Epithelial cell of esophagus (primary cell): Measurements from ENCODE around the gene NRP2.
A peak's percentile ranks its signal among the peaks of the same experiment; 100 is the strongest.

Experiments used
- DNase-seq: peaks from one replicate; pipeline ENCODE4 v3.0.0; 2010; ENCODE audit warnings: low read depth
- H3K4me3 ChIP-seq: 2 replicates; pipeline ENCODE4 v1.5.1; 2011; ENCODE audit warnings: mild to moderate bottlenecking, low read length, control low read depth
- TF ChIP-seq, protein P1 (sequence below): IDR thresholded peaks from 2 replicates; pipeline ENCODE4 v1.5.1; 2011; ENCODE audit warnings: low read depth, mild to moderate bottlenecking, low read length, control low read depth, inconsistent platforms; ENCODE audit not compliant: insufficient read depth; ENCODE audit errors: missing control alignments

The NRP2 gene

DNA sequence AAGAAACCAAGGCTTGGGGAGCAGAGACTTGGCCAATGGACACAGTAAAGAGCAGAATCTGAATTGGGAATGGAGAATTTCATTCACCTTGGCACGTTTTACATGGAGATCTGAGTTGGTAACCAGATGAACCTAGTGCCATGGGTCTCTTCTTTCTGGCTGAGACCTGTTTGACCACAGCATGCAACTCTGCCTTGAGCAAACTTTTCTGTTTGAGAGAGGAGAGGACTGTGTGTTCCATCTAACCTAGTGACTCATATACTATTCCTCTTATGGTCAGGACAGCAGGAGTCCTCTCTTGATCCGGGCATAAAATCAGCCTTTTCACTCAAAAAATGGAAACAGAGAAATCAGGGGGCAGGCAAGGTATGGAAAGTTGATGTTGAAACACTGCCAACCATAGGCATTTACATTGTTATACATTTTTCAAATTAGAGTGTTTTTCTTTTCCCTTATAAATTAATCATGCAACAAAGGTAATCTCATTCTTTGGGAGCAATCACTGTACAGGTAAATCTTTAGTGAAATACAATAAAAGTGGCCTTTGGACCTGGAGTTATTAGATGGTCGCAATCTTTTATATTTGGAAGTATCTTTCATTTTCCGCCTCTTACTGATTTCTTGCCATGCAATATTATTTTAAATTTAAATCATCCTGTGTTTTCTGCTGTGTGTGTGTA lies 86.7 kb downstream of the NRP2 start:
- no peak overlapping the region for H3K4me3 ChIP-seq
- DNase-seq = peak; percentile 31
- TF ChIP-seq, protein P1, sequence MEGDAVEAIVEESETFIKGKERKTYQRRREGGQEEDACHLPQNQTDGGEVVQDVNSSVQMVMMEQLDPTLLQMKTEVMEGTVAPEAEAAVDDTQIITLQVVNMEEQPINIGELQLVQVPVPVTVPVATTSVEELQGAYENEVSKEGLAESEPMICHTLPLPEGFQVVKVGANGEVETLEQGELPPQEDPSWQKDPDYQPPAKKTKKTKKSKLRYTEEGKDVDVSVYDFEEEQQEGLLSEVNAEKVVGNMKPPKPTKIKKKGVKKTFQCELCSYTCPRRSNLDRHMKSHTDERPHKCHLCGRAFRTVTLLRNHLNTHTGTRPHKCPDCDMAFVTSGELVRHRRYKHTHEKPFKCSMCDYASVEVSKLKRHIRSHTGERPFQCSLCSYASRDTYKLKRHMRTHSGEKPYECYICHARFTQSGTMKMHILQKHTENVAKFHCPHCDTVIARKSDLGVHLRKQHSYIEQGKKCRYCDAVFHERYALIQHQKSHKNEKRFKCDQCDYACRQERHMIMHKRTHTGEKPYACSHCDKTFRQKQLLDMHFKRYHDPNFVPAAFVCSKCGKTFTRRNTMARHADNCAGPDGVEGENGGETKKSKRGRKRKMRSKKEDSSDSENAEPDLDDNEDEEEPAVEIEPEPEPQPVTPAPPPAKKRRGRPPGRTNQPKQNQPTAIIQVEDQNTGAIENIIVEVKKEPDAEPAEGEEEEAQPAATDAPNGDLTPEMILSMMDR = no peak

GRCh38 chr2:205769495-205769850 lies 87.2 kb downstream of the NRP2 start:
- TF ChIP-seq, protein P1 = no peak
- H3K4me3 ChIP-seq = no peak overlapping the region
- peak; percentile 71 for DNase-seq

DNA sequence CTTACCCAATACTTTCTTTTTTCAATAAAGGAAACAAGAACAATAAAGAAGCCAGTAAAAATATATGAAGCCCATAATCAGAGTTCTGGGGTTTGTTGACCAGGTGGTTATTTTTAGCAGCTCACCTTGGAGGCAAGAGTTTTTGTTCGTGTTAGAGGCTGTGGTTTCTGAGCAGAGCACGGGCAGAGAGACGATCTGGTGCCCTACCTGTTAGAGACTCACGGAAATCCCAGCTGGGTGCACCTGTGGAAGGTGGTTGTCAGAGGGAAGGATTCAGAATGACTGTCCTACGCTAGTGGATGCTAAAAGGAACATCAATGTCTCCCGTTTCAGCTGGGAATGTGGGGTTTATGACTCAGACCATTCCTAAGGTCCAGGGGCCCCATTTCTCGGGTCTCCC lies 87.6 kb downstream of the NRP2 start:
- no peak for DNase-seq
- TF ChIP-seq, protein P1 = no peak
- no peak overlapping the region for H3K4me3 ChIP-seq

GRCh38 chr2:205770577-205770976 lies 88.3 kb downstream of the NRP2 start:
- no peak for DNase-seq
- TF ChIP-seq, protein P1 = no peak

DNA sequence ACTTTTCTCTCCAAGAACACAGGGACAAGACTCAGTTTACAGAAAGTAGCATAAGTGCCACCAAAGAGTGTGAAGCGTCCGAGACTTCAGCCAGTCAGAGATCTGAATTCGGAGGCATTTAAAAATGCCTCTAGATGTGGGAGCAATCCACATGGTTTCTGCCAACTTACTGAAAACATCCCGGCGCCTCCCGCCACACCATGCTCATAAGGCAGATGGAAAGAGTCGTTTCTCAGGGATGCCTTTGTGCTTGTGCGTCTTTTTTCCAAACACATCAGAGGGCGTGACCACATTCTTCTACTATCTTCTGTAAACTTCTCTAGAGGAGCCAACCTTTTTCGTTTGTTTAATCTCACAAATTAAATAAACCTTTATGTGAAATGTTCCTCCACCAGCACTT lies 88.7 kb downstream of the NRP2 start:
- TF ChIP-seq, protein P1 = no peak
- DNase-seq = no peak
- H3K4me3 ChIP-seq = no peak overlapping the region

More at GRCh38 chr2:205770577-205770976, 88.3 kb downstream of the NRP2 start:
- no peak overlapping the region for H3K4me3 ChIP-seq

GRCh38 chr2:205771666-205772065 lies 89.4 kb downstream of the NRP2 start:
- TF ChIP-seq, protein P1 = no peak
- no peak overlapping the region for H3K4me3 ChIP-seq
- no peak for DNase-seq

GRCh38 chr2:205772983-205773382 lies 90.7 kb downstream of the NRP2 start:
- no peak overlapping the region for H3K4me3 ChIP-seq
- TF ChIP-seq, protein P1 = no peak
- DNase-seq = no peak
